ENCODE results near the gene BSN. TPM values are rescaled to one million over a fixed set of nuclear protein-coding genes. Genes with fewer than 3 reads are reported as not detected.

Gene BSN
- total RNA-seq, 2 experiments from 2014 or later: 0.09 to 0.11 TPM

GRCh38 chr3:49714728-49715550 is 160.7 kb downstream of the BSN start:
- intact Hi-C loops (cut with DNase I, micrococcal nuclease): loop anchor here in 1 of 2 experiments (5.0 kb wide), 1 partner anchor 72 kb away; the partner anchor contains the start of gene IP6K1
- no peak overlapping the region for H3K4me3 Mint-ChIP-seq
- no peak overlapping the region for H3K27ac Mint-ChIP-seq
- ChIA-PET CTCF (interaction anchor here (0.6 kb wide), 2 partner anchors 13 to 201 kb away, joined by 3 to 4 read pairs; no protein-coding TSS in a partner anchor), POLR2A (no interaction called here)
- DNase-seq (no peak), ATAC-seq (no peak)
- H3K27me3 Mint-ChIP-seq: no peaks in the 10 kb centered on the region
- no peaks in the 10 kb centered on the region for H3K9me3 Mint-ChIP-seq (ENCODE audit: low read depth)
- peaks cover 2% of the 10 kb centered on the region for H3K36me3 Mint-ChIP-seq (ENCODE audit: low read depth)
- H3K4me1 Mint-ChIP-seq: peaks cover 11% of the 10 kb centered on the region

GRCh38 chr3:49715611-49716121 is 161.4 kb downstream of the BSN start:
- peaks cover 16% of the 10 kb centered on the region for H3K4me1 Mint-ChIP-seq
- POLR2A ChIA-PET: no interaction called here
- CTCF ChIA-PET: interaction anchor here (0.6 kb wide), 1 partner anchor 14 kb away, joined by 3 read pairs; no protein-coding TSS in a partner anchor
- peaks cover 2% of the 10 kb centered on the region for H3K36me3 Mint-ChIP-seq (ENCODE audit: low read depth)
- intact Hi-C loops (cut with DNase I, micrococcal nuclease): loop anchor here in 1 of 2 experiments (5.0 kb wide), 1 partner anchor 72 kb away; the partner anchor contains the start of gene IP6K1
- H3K4me3 Mint-ChIP-seq: no peak overlapping the region
- H3K27ac Mint-ChIP-seq: no peak overlapping the region
- H3K27me3 Mint-ChIP-seq: no peaks in the 10 kb centered on the region
- no peaks in the 10 kb centered on the region for H3K9me3 Mint-ChIP-seq (ENCODE audit: low read depth)
- ATAC-seq (no peak), DNase-seq (no peak)

- ATAC-seq (no peak), DNase-seq (no peak)
- ChIA-PET POLR2A (no interaction called here), CTCF (no interaction called here)
- H3K9me3 Mint-ChIP-seq (ENCODE audit: low read depth): no peaks in the 10 kb centered on the region
- no peak overlapping the region for H3K27ac Mint-ChIP-seq
- H3K36me3 Mint-ChIP-seq (ENCODE audit: low read depth): peaks cover 5% of the 10 kb centered on the region
- no peaks in the 10 kb centered on the region for H3K27me3 Mint-ChIP-seq
- no peak overlapping the region for H3K4me3 Mint-ChIP-seq
- H3K4me1 Mint-ChIP-seq: peaks cover 18% of the 10 kb centered on the region
- intact Hi-C loops (cut with DNase I, micrococcal nuclease): loop anchor here in 1 of 2 experiments (5.0 kb wide), 1 partner anchor 71 kb away; the partner anchor contains the start of gene IP6K1
Measured at GRCh38 chr3:49716169-49716568, 161.9 kb downstream of the BSN start.

DNA sequence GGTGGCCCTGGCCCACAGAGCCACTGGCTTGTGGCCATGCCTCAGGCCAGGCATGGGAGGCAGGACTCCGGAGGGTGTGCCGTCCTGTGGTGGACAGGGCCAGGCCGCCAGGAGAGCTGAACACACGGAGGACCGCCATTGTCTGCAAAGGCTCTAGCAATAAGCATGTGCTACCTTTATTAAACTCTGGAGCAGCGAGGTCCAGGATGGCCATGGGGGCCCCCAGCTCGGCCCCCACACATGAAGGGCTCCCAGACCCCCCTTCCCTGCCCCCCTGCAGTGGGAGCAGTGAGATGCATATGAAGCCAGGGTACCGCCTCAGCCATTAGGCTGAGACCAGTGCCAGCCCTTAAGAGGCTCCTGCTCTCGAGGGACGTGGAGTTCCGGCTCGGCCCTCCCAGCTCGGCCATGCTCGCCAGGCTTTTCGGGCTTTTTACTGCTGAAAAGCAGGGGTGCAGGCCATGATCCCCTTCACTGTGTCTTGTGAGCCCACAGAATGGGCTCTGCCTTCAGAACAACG is 162.5 kb downstream of the BSN start:
- Mint-ChIP-seq H3K9me3 (ENCODE audit: low read depth) (no peaks in the 10 kb centered on the region), H3K27ac (no peak overlapping the region), H3K36me3 (ENCODE audit: low read depth) (peaks cover 10% of the 10 kb centered on the region), H3K4me3 (no peak overlapping the region), H3K4me1 (peaks cover 18% of the 10 kb centered on the region), H3K27me3 (no peaks in the 10 kb centered on the region)
- DNase-seq (no peak), ATAC-seq (no peak)
- ChIA-PET POLR2A (no interaction called here), CTCF (no interaction called here)
- intact Hi-C loops (cut with DNase I, micrococcal nuclease): loop anchor here in 1 of 2 experiments (5.0 kb wide), 1 partner anchor 71 kb away; the partner anchor contains the start of gene IP6K1

- ATAC-seq (no peak), DNase-seq (no peak)
- POLR2A ChIA-PET: no interaction called here
- intact Hi-C loops (cut with DNase I, micrococcal nuclease): loop anchor here in 1 of 2 experiments (5.0 kb wide), 1 partner anchor 70 kb away; the partner anchor contains the start of gene IP6K1
- no peak overlapping the region for H3K27ac Mint-ChIP-seq
- peaks cover 11% of the 10 kb centered on the region for H3K36me3 Mint-ChIP-seq (ENCODE audit: low read depth)
- CTCF ChIA-PET: interaction anchor here (0.6 kb wide), 1 partner anchor 25 kb away, joined by 3 read pairs; no protein-coding TSS in a partner anchor
- no peak overlapping the region for H3K4me3 Mint-ChIP-seq
- no peaks in the 10 kb centered on the region for H3K9me3 Mint-ChIP-seq (ENCODE audit: low read depth)
- H3K27me3 Mint-ChIP-seq: no peaks in the 10 kb centered on the region
- H3K4me1 Mint-ChIP-seq: peaks cover 19% of the 10 kb centered on the region
Measured at GRCh38 chr3:49717211-49717958, 163.1 kb downstream of the BSN start.

DNA sequence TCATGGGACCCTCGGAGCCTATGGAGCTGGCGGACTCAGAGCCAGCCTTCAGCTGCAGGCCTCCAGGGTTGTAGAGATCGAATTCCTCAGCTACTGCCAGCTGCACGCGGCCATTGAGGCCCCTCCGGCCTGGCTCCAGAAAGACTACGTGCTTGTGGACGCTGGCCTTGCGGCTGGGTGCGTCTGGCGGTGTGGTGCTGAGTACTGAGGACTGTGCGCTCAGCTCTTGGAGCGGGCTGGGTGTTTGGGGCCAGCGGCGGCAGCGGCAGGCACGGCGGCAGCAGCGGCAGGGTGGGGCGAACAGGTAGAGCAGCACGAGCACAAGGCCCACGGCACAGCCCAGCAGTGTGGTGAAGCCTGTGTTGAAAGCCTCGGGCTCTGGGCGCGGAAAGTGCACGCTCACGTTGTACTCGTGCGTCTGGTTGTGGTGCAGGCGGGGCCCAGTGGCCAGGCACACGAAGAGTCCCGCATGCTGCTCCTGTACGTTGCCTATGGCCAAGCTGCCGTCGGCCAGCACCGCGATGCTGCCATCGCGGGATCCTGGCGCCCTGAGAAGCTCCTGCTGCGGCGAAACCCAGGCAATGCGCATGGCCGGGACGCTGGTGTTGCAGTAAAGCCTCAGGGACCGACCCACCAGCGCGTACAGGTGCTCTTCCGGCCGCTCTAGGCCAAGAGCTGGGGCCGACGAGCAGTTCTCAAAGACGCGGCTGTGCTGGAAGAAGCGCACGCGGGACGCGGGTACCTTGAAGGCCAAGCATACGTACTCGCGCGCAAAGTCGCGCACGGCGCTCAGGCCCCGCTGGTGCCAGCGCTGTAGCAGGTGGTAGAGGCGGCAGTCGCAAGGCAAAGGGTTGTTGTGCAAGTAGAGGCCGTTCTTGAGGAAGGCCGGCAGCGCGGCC is 163.9 kb downstream of the BSN start:
- Mint-ChIP-seq H3K9me3 (ENCODE audit: low read depth) (no peaks in the 10 kb centered on the region), H3K27ac (no peak overlapping the region), H3K4me1 (peaks cover 24% of the 10 kb centered on the region), H3K4me3 (peak overlapping the region; percentile 72), H3K36me3 (ENCODE audit: low read depth) (peaks cover 16% of the 10 kb centered on the region), H3K27me3 (no peaks in the 10 kb centered on the region)
- intact Hi-C loops (cut with DNase I, micrococcal nuclease): loop anchor here in 1 of 2 experiments (5.0 kb wide), 1 partner anchor 69 kb away; the partner anchor contains the start of gene IP6K1
- ATAC-seq: no peak
- POLR2A ChIA-PET: interaction anchor here (0.5 kb wide), 1 partner anchor 219 kb away, joined by 3 read pairs; no protein-coding TSS in a partner anchor
- no peak for DNase-seq
- CTCF ChIA-PET: interaction anchor here (0.5 to 1.3 kb wide), 7 partner anchors 10 to 197 kb away, joined by 3 to 4 read pairs (median 3); no protein-coding TSS in a partner anchor

- ChIA-PET POLR2A (interaction anchor here (0.5 kb wide), 1 partner anchor 218 kb away, joined by 3 read pairs; no protein-coding TSS in a partner anchor), CTCF (interaction anchor here (0.5 to 1.4 kb wide), 7 partner anchors 10 to 198 kb away, joined by 3 to 4 read pairs (median 3); no protein-coding TSS in a partner anchor)
- ATAC-seq (no peak), DNase-seq (peak; percentile 46)
- peak overlapping the region; percentile 72 for H3K4me3 Mint-ChIP-seq
- H3K9me3 Mint-ChIP-seq (ENCODE audit: low read depth): no peaks in the 10 kb centered on the region
- intact Hi-C loops (cut with DNase I, micrococcal nuclease): loop anchor here (1.0 to 5.0 kb wide), 6 partner anchors 30 to 137 kb away; partner anchors contain the start of genes IP6K1 (in 2 of the 2), APEH (in 1 of the 2), MST1 (in 1 of the 2) and RNF123 (in 1 of the 2)
- peaks cover 16% of the 10 kb centered on the region for H3K36me3 Mint-ChIP-seq (ENCODE audit: low read depth)
- H3K27me3 Mint-ChIP-seq: no peaks in the 10 kb centered on the region
- H3K27ac Mint-ChIP-seq: no peak overlapping the region
- H3K4me1 Mint-ChIP-seq: peaks cover 24% of the 10 kb centered on the region
Measured at GRCh38 chr3:49718858-49719213, 164.6 kb downstream of the BSN start.

GRCh38 chr3:49719214-49719884 is 165.1 kb downstream of the BSN start, which contains the start of gene AMIGO3:
Gene AMIGO3, minus strand, starts transcription at chr3:49719684. Its CDS starts 219 bp downstream, at chr3:49719465.
- POLR2A ChIA-PET: no interaction called here
- CTCF ChIA-PET: interaction anchor here (0.5 to 1.4 kb wide), 11 partner anchors 11 to 354 kb away, joined by 3 to 4 read pairs (median 4); partner anchors contain the start of gene DAG1
- peaks cover 16% of the 10 kb centered on the region for H3K36me3 Mint-ChIP-seq (ENCODE audit: low read depth)
- H3K4me1 Mint-ChIP-seq: peaks cover 24% of the 10 kb centered on the region
- H3K4me3 Mint-ChIP-seq: peak within 1 kb of the TSS; percentile 72
- intact Hi-C loops (cut with DNase I, micrococcal nuclease): loop anchor here (1.0 to 5.0 kb wide), 6 partner anchors 30 to 137 kb away; partner anchors contain the start of genes IP6K1 (in 2 of the 2), APEH (in 1 of the 2), MST1 (in 1 of the 2) and RNF123 (in 1 of the 2)
- peak; percentile 69 for ATAC-seq
- peak within 1 kb of the TSS; percentile 47 for H3K27ac Mint-ChIP-seq
- H3K27me3 Mint-ChIP-seq: no peaks in the 10 kb centered on the region
- peak; percentile 94 for DNase-seq
- H3K9me3 Mint-ChIP-seq (ENCODE audit: low read depth): no peaks in the 10 kb centered on the region

Measured in activated CD4-positive, alpha-beta T cell treated with anti-CD3 and anti-CD28 coated beads for 36 hours (primary cell).